K562 (cell line): Measurements from ENCODE around the gene OR52K1. TPM values are rescaled to one million over a fixed set of nuclear protein-coding genes. Genes with fewer than 3 reads are reported as not detected.

Experiments
- ATAC-seq: fragments of 200-7000 bp; cut with Tn5 transposase; 3 replicates; pipeline ENCODE4 v1.9.1; 2020; ENCODE audit warnings: moderate library complexity
- BruUV-seq: library from RNA; stranded (reverse); fragments of 400-500 nt; replicated peaks from 2 replicates; lab custom pipeline; 2021; lab: Mats Ljungman, UMichigan
- CTCF ChIA-PET: fragments of 300-600 bp; formaldehyde crosslinking; extraction: SDS; loops from one replicate; lab custom pipeline; 2021; ENCODE audit warnings: low intra/inter-chr PET ratio; lab: Yijun Ruan, JAX
- POLR2A ChIA-PET: fragments of 300-600, 350-650 bp; sonication (Branson Sonifier 250); formaldehyde crosslinking; extraction: SDS; loops from one replicate; lab custom pipeline; 2021; ENCODE audit warnings: antibody characterized with exemption, inconsistent platforms; lab: Yijun Ruan, JAX
- DNase-seq, 4 experiments: peaks; one replicate each; pipeline versions ENCODE4 v3.0.0 to v3.0.0-alpha.2; 2011 to 2018; ENCODE audit warnings: low spot score in 3 of 4, mixed read lengths in 3 of 4; ENCODE audit errors: extremely low read depth in 1 of 4
- FAIRE-seq: peaks from 2 replicates; lab custom pipeline; 2011; peaks lifted over from hg19 to GRCh38; lab: Jason Lieb, UNC
- H2AFZ ChIP-seq: 2 replicates; pipeline ENCODE4 v1.6.0; 2011; ENCODE audit warnings: low read depth, low read length, control low read depth, inconsistent platforms
- H3K27ac ChIP-seq: fragments of 200-600 bp; 3 replicates; pipeline ENCODE4 v1.8.0; 2011; ENCODE audit warnings: low read depth, mild to moderate bottlenecking, control low read depth, inconsistent platforms, low read length, moderate library complexity, mixed read lengths; ENCODE audit errors: extremely low read depth
- H3K27me3 ChIP-seq, 2 experiments: fragments of 300-600 bp in 1 of 2; 2 replicates in 1 of 2; 3 replicates in 1 of 2; pipeline versions ENCODE4 v1.6.0 to v1.8.0; 2011; ENCODE audit warnings: inconsistent platforms in 2 of 2, low read length in 2 of 2, mild to moderate bottlenecking in 1 of 2, mixed read lengths in 1 of 2, moderate library complexity in 1 of 2; ENCODE audit not compliant: control insufficient read depth in 2 of 2, insufficient read depth in 2 of 2
- H3K36me3 ChIP-seq: fragments of 300-600 bp; 3 replicates; pipeline ENCODE4 v1.8.0; 2011; ENCODE audit warnings: mild to moderate bottlenecking, low read length, inconsistent platforms; ENCODE audit not compliant: control insufficient read depth, insufficient read depth
- H3K4me1 ChIP-seq, 2 experiments: fragments of 200-600 bp in 1 of 2; replicated peaks in 1 of 2; 2 replicates in 1 of 2; 3 replicates in 1 of 2; pipeline versions ENCODE4 v1.5.1 to v1.8.0; 2011; ENCODE audit warnings: inconsistent platforms in 2 of 2, low read length in 2 of 2, mild to moderate bottlenecking in 1 of 2, mixed read lengths in 1 of 2, moderate library complexity in 1 of 2; ENCODE audit not compliant: control insufficient read depth in 2 of 2, insufficient read depth in 2 of 2
- H3K4me2 ChIP-seq: 2 replicates; pipeline ENCODE4 v1.6.1; 2011; ENCODE audit warnings: low read length, control low read depth, inconsistent platforms, mixed read lengths; ENCODE audit not compliant: insufficient read depth
- H3K4me3 ChIP-seq: fragments of 200-600 bp; sonication (generic), shearing (Covaris generic); 2 replicates; pipeline ENCODE4 v1.5.1; 2016; ENCODE audit warnings: control low read depth, inconsistent platforms
- H3K79me2 ChIP-seq: fragments of 200-600 bp; 3 replicates; pipeline ENCODE4 v1.8.0; 2011; ENCODE audit warnings: low read length, inconsistent platforms; ENCODE audit not compliant: control insufficient read depth, insufficient read depth
- H3K9ac ChIP-seq, 2 experiments: 2 replicates each; pipeline versions ENCODE4 v1.6.0 to v1.6.1; 2011; ENCODE audit warnings: low read depth in 2 of 2, low read length in 2 of 2, control low read depth in 1 of 2, inconsistent platforms in 1 of 2, mild to moderate bottlenecking in 1 of 2, mixed read lengths in 1 of 2; ENCODE audit not compliant: insufficient read depth in 1 of 2
- H3K9me1 ChIP-seq: one replicate; pipeline ENCODE4 v1.6.0; 2011; ENCODE audit warnings: inconsistent platforms, mild to moderate bottlenecking, low read length, moderate library complexity; ENCODE audit not compliant: control insufficient read depth, insufficient read depth
- H3K9me3 ChIP-seq: replicated peaks from 2 replicates; pipeline ENCODE4 v1.5.1; 2011; ENCODE audit warnings: low read depth, low read length, inconsistent platforms; ENCODE audit not compliant: control insufficient read depth, insufficient read depth
- H4K20me1 ChIP-seq: replicated peaks from 2 replicates; pipeline ENCODE4 v1.6.1; 2011; ENCODE audit warnings: low read length, inconsistent platforms, mixed read lengths; ENCODE audit not compliant: control insufficient read depth, insufficient read depth
- E2F4 ChIP-seq: sonication (generic); formaldehyde crosslinking; IDR thresholded peaks from 2 replicates; pipeline ENCODE4 v1.8.0; 2022; ENCODE audit warnings: mild to moderate bottlenecking, low read depth, missing genetic modification reagents
- E4F1 ChIP-seq: fragments of 250-450 bp; sonication (Bioruptor Pico); IDR thresholded peaks from 2 replicates; pipeline ENCODE4 v1.5.0; 2021; ENCODE audit warnings: mild to moderate bottlenecking, borderline replicate concordance
- MTA1 ChIP-seq: fragments of 450-650 bp; IDR thresholded peaks from 2 replicates; pipeline ENCODE4 v1.6.1; 2017; ENCODE audit warnings: borderline replicate concordance
- NRF1 ChIP-seq, 2 experiments: fragments of 450-650 bp; IDR thresholded peaks in 1 of 2; conservative IDR thresholded peaks in 1 of 2; 2 replicates each; pipeline ENCODE4 v1.6.1; 2014; ENCODE audit warnings: mild to moderate bottlenecking in 2 of 2
- PCBP2 ChIP-seq: fragments of 200-400 bp; formaldehyde crosslinking; IDR thresholded peaks from 2 replicates; pipeline ENCODE4 v1.6.1; 2018; ENCODE audit warnings: low read length, low read depth, mild to moderate bottlenecking, moderate library complexity; ENCODE audit not compliant: poor library complexity, severe bottlenecking
- TAF15 ChIP-seq: fragments of 200-400 bp; formaldehyde crosslinking; IDR thresholded peaks from 2 replicates; pipeline ENCODE4 v1.6.1; 2017; ENCODE audit warnings: mild to moderate bottlenecking, low read depth, low read length, moderate library complexity
- ZNF347 ChIP-seq: fragments of 450-650 bp; formaldehyde crosslinking; IDR thresholded peaks from 2 replicates; pipeline ENCODE4 v1.4.0; 2020; ENCODE audit warnings: low read depth, mild to moderate bottlenecking, moderate library complexity
- WGBS: fragments of 100-300 bp; shearing (Covaris generic); methylation state at CpG from one replicate; pipeline ENCODE4 v1.1.6; 2016; ENCODE audit warnings: low coverage, mixed read lengths; ENCODE audit not compliant: insufficient coverage; ENCODE audit errors: missing lambda C conversion rate; 5-methylcytosine and 5-hydroxymethylcytosine counted together
- in situ Hi-C: fragments of 300-500 bp; cut with MboI; formaldehyde crosslinking; loops from 4 replicates; pipeline ENCODE4 v1.15.0; 2018; ENCODE audit warnings: inconsistent platforms, mixed read lengths
- intact Hi-C: fragments of 100-400 bp; cut with micrococcal nuclease; formaldehyde crosslinking; loops from 2 replicates; pipeline ENCODE4 v1.14.2; 2022
- polyA plus RNA-seq, 8 experiments: library from polyadenylated mRNA; depleted of rRNA in 4 of 8; stranded (reverse) in 5 of 8; unstranded in 3 of 8; fragments of >200 nt; fragmentation: Nextera tagmentation in 2 of 8; fragmentation: Illumina TruSeq in 1 of 8; extraction: Ambion mirVana in 2 of 8; extraction: Trizol in 1 of 8; gene quantifications; 2 replicates each; pipeline versions ENCODE4 v1.2.1 to v1.2.3, GENCODE V29; 2011 to 2014; ENCODE audit warnings: inconsistent platforms in 1 of 8, missing spikeins in 1 of 8
- total RNA-seq, 7 experiments: library from RNA; depleted of rRNA in 6 of 7; stranded (reverse); fragments of >200 nt in 6 of 7; fragmentation: Illumina TruSeq in 2 of 7; extraction: Trizol in 2 of 7; gene quantifications; 2 replicates each; pipeline versions ENCODE4 v1.2.1 to v1.2.3, GENCODE V29; 2011 to 2021; ENCODE audit warnings: low replicate concordance in 1 of 7

Gene OR52K1
- total and polyA plus RNA-seq, 9 of the 15 experiments (the other 6 are each of a cell fraction or from before 2014, with no cell fraction given): not detected

GRCh38 chr11:4511282-4512245 is 29.1 kb downstream of the OR52K1 start:
- Histone ChIP-seq H3K9me1 (no peaks in the 10 kb centered on the region), H3K9ac (no peak overlapping the region), H3K27ac (no peak overlapping the region), H3K4me3 (no peak overlapping the region), H2AFZ (no peak overlapping the region), H3K4me1 (no peaks in the 10 kb centered on the region), H3K79me2 (no peaks in the 10 kb centered on the region), H3K9me3 (no peaks in the 10 kb centered on the region), H4K20me1 (no peaks in the 10 kb centered on the region), H3K36me3 (no peaks in the 10 kb centered on the region), H3K4me2 (no peak overlapping the region), H3K27me3 (peaks cover 0 to 4% of the 10 kb centered on the region in 2 experiments; a peak in 1 of 5 replicates)
- DNase-seq (no peak), ATAC-seq (no peak), FAIRE-seq (no peak)
- BruUV-seq: no TSS peak
- POLR2A ChIA-PET: interaction anchor here (0.7 kb wide), 1 partner anchor 10 kb away, joined by 3 read pairs; no protein-coding TSS in a partner anchor
- WGBS: 2% methylated on average over 5 of the region's 5 CpGs
- in situ Hi-C loops: no loop called here
- CTCF ChIA-PET: no interaction called here
- intact Hi-C loops: no loop called here
- TF ChIP-seq E4F1 (CRISPR knock-in tag): no peak
- no peak for TF ChIP-seq E2F4 (CRISPR knock-in tag)
- no peak for TF ChIP-seq MTA1
- TF ChIP-seq NRF1 (conservative IDR thresholded peaks at IDR 0.05 in 1 of 2, IDR thresholded peaks at IDR 0.05 in 1 of 2): no peak
- TF ChIP-seq PCBP2: no peak
- no peak for TF ChIP-seq TAF15
- no peak for TF ChIP-seq ZNF347
